Measurements from ENCODE around the gene PLB1.
A peak's percentile ranks its signal among the peaks of the same experiment; 100 is the strongest.

PLB1 gene

DNA sequence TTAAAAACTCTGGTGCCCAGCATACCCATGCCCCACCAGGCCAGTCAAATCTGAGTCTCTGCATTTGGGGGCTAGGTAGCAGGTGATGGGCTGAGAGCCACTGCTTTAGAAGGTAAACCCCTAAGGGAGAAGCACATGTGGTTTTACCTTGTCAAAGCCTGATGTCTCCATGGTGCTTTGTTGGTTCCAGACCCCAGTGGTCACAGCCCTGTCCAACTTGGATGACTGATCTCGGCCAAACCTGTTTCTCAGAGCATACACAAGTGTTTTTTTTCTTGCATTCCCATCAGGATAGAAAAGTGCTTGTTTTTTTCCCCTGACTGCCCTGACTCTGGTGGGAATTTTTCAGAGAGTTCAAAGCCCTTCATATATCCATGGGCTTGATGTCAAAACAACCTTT lies 13.5 kb downstream of the PLB1 start:
- TF ChIP-seq, protein P1, sequence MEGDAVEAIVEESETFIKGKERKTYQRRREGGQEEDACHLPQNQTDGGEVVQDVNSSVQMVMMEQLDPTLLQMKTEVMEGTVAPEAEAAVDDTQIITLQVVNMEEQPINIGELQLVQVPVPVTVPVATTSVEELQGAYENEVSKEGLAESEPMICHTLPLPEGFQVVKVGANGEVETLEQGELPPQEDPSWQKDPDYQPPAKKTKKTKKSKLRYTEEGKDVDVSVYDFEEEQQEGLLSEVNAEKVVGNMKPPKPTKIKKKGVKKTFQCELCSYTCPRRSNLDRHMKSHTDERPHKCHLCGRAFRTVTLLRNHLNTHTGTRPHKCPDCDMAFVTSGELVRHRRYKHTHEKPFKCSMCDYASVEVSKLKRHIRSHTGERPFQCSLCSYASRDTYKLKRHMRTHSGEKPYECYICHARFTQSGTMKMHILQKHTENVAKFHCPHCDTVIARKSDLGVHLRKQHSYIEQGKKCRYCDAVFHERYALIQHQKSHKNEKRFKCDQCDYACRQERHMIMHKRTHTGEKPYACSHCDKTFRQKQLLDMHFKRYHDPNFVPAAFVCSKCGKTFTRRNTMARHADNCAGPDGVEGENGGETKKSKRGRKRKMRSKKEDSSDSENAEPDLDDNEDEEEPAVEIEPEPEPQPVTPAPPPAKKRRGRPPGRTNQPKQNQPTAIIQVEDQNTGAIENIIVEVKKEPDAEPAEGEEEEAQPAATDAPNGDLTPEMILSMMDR (IDR thresholded peaks at IDR 0.05; ENCODE audit: control insufficient read depth, extremely low read depth, insufficient read depth), result no peak
- H3K4me3 ChIP-seq (ENCODE audit: low read depth, low read length), result no peak overlapping the region
- DNase-seq (ENCODE audit: low read depth), result no peak

DNA sequence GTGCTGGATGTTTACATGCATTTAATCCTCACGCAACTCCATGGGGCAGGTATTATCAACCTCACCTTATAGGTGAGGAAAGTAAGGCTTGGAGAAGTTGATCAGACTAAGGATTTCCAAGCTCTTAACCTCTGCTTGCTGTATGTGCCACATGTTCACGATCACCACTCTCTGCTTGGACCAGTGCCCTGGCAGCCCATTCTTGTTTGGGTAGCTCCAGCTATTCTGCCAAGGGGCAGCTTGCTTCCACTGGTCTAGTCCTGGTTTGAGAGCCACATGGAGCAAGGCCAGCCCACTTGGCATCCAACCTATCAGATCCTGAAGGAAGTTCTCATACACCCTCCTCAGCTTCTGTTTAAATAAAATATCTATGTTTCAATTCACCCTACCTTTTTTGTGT lies 14.3 kb downstream of the PLB1 start:
- TF ChIP-seq, protein P1 (IDR thresholded peaks at IDR 0.05; ENCODE audit: control insufficient read depth, extremely low read depth, insufficient read depth), result no peak
- peak; percentile 50 for DNase-seq (ENCODE audit: low read depth)

DNA sequence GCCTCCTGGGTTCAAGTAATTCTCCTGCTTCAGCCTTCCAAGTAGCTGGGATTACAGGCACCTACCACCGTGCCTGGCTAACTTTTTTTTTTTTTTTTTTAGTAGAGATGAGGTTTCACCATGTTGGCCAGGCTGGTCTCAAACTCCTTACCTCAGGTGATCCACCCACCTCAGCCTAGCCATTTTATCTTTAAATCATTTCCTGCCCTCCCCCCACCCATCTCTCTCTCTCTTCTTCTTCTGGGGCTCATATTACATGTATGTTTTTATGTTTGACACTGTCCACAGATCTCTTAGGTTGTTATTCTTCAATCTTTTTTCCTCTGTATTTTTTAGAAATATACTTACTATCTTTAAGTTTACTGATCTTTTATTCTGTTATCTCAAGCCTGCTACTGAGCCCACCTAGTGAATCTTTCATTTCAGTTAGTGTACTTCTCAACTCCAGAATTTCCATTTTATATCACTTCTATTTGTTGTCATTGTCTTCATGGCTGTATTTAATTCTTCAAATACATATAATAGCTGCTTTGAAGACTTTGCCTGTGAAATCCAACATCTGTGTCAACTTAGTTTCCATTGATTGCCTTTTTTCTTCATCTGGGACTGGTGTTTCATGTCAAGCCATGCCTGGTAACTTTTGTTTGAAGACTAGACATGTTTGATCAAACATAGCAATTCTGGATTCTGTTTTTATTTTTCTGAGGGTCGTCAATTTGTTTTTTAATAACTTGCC lies 16.2 kb downstream of the PLB1 start:
- DNase-seq (ENCODE audit: low read depth), result no peak
- H3K4me3 ChIP-seq (ENCODE audit: low read depth, low read length), result no peak overlapping the region
- TF ChIP-seq, protein P1 (IDR thresholded peaks at IDR 0.05; ENCODE audit: control insufficient read depth, extremely low read depth, insufficient read depth), result no peak

More for the DNA sequence above, 14.3 kb downstream of the PLB1 start:
- H3K4me3 ChIP-seq (ENCODE audit: low read depth, low read length), result no peak overlapping the region

DNA sequence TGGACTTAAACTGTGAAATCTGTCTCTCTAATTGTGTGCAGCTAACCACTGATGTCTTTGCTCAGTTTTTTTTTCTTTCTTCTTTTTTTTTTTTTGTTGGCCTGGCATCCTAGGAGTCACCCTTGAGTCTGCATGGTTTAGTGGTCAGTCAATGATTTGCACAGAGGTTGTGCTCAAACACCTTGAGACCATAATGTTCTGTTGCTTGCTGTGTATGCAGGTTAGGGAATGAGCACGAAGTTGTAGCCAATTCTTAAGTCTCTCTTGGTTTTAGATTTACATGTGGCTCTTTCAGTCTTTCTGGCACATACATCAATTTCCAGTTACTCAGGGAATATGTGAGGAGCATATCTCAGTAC lies 16.7 kb downstream of the PLB1 start:
- TF ChIP-seq, protein P1 (IDR thresholded peaks at IDR 0.05; ENCODE audit: control insufficient read depth, extremely low read depth, insufficient read depth), result no peak
- DNase-seq (ENCODE audit: low read depth), result no peak

DNA sequence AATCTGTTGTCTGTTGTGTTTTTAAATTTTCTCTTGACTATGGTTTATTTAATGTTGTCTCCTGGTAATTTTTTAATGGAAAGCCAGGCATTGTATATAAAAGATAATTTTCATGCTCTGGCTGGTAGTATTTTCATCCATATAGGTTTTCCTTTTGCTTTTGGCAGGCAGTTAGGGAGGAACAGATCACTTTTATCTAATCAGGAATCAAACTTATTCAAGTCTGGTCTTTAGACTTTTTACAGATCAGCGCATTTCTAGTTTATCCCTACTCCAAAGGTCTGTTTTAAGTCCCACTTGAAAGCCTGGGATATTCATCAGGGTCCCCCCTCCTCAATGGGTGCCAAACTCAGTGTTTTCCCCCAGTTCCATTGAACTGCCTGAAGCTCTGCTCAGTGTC lies 17.2 kb downstream of the PLB1 start:
- TF ChIP-seq, protein P1 (IDR thresholded peaks at IDR 0.05; ENCODE audit: control insufficient read depth, extremely low read depth, insufficient read depth), result no peak
- DNase-seq (ENCODE audit: low read depth), result no peak
- H3K4me3 ChIP-seq (ENCODE audit: low read depth, low read length), result no peak overlapping the region

More for the DNA sequence above, 16.7 kb downstream of the PLB1 start:
- H3K4me3 ChIP-seq (ENCODE audit: low read depth, low read length), result no peak overlapping the region

DNA sequence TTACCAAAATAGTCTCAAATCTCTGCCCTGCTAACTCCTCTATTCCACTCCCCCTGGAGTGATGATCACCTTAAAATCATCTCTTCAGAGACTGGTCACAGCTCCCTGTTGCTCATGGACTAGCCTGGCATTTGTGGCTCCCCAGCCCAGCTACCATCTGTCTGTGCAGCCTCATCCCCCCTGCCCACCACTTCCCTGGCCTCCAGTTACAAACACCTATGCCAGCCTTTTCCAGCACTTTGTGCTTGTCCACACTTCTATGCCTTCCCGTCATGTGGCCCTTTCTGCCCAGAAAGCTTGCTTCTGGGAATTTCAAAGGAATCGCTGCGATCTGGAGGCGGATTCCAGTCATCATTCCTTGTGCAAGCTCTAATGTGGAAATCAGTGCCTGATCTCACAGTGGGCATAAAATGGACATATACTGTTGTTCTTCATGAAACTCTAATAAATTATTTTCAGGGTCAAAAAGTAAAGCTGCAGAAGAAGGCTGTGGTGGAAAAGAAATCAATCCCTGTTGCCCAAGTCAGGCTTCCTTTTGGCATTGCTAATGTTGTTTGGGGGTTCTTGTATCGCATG lies 19.4 kb downstream of the PLB1 start:
- TF ChIP-seq, protein P1 (IDR thresholded peaks at IDR 0.05; ENCODE audit: control insufficient read depth, extremely low read depth, insufficient read depth), result no peak
- no peak overlapping the region for H3K4me3 ChIP-seq (ENCODE audit: low read depth, low read length)
- DNase-seq (ENCODE audit: low read depth), result no peak

DNA sequence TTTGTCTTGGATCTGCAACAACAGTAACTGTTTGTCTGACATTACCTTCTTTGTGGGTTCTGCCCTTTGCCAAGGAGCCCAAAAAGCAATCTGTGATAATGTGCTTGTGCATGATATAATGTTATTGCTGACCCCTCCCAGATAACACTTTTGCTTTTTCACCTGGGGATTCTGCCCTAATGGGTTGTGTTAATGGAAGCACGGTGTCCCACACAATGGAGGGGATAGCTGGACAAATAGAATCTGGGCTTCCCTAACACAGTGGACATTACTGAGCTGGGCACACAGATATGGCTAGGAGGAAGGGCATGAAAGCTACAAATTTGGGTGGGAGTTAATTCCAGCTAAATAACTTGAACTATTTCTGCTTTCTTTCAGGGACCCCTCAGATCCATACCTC lies 20.6 kb downstream of the PLB1 start:
- TF ChIP-seq, protein P1 (IDR thresholded peaks at IDR 0.05; ENCODE audit: control insufficient read depth, extremely low read depth, insufficient read depth), result no peak
- no peak overlapping the region for H3K4me3 ChIP-seq (ENCODE audit: low read depth, low read length)
- DNase-seq (ENCODE audit: low read depth), result no peak

Measured in LNCaP clone FGC (cell line).